ENCODE measurements around the gene FMOD.
"Not testable (repeated sequence)": the region's sequence is repeated elsewhere in the genome, so short reads cannot be mapped to it uniquely, and the experiment has no call there.

The FMOD gene

DNA sequence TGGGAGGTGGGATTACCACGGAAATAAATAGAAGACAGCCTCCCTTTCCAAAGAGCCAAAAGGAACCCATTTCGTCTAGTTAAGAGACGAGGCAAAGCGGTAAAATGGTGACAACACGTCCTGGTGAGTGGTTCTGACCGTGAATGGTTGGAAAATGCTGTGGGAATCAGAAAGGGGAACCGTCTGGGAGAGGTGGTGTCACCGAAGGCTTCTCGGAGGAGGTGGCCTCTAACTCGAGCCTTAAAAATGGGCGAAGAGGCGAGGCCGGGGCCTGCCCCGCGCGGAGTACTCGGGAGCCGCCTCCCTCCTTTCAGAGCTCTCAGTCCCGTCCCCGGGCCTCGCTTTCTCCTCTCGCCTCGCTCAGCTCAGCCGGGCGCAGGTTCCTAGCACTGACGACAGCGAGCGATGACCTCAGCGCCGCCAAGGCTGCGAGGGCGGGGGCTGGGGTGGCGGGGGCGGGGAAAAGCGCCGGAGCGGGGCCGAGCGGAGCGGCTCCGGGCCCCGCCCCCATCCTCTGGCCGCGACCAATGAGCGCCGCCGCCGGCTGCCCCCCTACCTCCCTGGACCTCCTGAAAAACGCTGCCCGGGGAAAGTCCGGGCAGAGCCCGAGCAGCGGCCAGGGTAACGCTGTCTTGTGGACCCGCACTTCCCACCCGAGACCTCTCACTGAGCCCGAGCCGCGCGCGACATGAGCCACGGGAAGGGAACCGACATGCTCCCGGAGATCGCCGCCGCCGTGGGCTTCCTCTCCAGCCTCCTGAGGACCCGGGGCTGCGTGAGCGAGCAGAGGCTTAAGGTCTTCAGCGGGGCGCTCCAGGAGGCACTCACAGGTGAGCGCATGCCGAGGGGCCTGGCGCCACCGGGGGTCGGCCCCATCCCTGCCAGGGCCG is 45.8 kb downstream of the FMOD start, which contains the start of gene BTG2:
BTG2 (plus strand) TSS at position 601 of the 890 bp plus-strand sequence; CDS start at position 689, 88 bp downstream.
- peak; percentile 89 to 90 for DNase-seq

DNA sequence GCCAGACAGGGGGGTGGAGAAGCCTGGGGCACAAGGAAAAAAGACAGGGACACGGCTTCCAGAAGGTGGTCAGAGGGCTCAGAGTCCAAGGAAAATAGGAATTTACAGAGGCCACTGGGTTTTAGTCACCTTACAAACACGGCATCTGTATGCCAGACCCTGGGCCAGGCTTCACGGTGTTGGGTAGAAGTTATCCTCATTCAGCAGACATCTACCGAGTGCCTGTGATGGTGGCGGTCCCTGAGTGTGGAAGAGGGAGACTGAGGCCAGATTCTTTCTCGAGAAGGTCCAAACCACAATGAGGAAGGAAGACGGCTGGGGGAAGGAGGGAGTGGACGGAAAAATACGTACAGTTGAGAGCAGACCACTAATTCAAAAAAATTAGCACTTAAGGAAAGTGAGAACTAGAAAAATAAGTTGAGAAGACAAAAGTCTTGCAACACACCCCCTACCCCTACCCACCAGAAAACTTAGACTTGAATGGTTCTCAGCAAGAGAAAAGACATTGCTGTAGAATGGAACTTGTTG is 46.5 kb downstream of the FMOD start:
- no peak for DNase-seq

DNA sequence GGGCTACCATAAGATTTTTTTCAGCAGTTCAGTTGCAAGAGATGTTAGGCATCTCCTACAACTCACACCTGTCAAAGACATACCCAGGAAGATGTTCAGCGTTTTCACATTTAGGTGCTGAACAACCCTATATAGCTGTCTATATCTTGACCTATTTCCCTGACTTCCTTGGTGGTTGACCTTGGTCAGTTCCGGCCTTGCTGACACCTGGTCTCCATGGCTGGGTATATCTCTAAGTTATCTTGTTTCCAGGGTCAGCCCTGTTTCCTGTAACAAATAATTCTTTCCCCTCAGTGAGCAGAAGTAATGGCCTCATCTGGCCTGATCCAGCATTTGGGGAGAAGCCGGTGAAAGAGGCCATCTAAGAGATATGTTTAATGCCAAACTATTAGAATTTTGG is 48.0 kb downstream of the FMOD start:
- DNase-seq: no peak

DNA sequence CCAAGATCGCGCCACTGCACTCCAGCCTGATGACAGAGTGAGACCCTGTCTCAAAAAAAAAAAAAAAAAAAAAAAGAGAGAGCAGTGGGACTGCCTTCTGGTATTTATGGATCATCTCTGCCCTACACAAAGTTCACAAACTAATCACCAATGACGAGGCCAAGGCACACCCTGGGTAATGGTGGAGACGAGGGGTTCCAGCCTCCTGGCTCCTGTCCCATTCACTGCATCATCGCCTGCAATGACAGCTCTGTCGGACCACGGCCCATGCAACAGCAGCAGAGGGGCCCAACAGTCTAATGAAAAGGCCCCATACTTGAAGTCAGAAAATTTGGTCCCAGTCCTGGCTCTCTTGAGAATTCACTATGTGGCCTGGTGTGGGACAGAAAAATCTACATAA is 48.5 kb downstream of the FMOD start:
- no peak for DNase-seq

DNA sequence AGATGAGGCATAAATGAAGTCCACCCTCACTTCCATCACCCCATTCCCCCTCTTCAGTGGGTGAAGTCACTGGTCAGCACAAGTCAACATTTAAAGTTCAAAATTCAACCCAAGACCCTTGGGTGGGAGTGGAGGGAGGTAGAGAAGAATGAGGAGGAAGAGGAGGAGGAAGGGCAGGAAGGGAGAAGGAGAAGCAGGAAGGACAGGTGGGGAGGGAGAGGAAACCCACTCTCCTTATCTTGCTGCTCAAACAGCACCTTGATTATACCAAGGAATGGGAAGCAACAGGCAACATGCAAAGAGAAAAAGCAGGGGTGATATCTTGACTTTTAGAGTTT is 49.6 kb downstream of the FMOD start:
- DNase-seq: no peak

DNA sequence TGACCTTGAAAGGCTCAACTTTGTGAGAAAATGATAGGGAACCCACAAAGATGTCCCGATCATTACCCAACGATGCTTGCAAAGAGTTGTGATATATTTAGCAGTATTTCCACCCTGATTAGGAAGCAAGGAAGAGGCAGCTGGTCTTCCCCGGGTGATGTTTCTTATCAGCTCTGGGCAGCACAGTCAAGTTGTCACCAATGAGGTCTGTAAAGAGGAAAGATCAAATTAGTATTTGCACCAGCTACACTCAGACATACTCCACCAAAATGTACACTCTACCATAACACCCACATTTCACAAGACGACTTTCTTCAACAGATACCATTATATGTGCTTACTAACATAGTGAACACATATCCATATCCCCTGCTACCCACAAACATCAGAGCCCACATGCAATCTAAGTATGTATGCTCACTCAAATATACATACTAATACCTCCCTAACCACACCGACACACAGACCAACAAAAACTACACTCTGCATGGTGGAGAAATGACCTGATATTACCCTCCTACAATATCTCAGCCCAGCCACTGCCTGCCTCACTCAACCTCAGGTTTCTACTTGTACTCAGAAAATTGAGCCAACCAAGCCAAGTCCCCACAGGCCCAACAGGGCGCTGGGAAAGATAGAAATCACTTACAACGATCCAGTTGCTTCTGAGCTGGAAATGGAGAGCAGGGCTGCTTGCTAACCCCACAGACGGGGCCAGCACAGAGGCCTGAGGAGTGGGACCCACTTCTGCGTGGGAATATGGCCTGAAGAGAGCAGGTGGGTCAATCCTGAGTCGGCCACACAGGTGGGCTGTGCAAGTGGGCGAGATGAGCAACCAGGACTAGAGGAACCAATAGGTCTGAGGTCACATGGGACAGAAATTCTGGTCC is 50.2 kb downstream of the FMOD start:
- DNase-seq: no peak

DNA sequence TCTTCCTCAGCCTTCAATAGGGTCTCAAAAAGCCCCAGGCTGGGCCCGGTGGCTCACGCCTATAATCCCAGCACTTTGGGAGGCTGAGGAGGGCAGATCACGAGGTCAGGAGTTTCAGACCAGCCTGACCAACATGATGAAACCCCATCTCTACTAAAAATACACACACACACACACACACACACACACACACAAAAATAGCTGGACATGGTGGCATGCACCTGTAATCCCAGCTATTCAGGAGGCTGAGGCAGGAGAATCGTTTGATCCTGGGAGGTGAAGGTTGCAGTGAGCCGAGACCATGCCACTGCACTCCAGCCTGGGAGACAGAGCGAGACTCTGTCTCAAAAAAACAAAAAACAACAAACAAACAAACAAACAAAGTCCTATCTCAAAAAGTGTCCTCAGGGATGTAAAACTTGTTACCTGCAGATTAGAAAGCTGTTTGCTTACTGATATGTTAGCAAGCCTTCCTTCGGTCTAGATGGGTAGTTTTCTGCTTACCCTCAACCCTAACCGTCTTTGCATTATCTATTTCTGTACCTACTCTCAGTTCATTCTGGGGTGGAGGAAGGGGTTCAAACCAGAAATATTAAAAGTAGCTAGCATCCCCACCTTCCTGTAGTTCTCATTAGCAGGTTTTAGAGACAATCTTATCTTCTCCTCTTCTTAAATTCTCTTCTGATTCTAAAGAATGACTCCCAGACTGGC is 51.0 kb downstream of the FMOD start:
- DNase-seq: not testable (repeated sequence)

DNA sequence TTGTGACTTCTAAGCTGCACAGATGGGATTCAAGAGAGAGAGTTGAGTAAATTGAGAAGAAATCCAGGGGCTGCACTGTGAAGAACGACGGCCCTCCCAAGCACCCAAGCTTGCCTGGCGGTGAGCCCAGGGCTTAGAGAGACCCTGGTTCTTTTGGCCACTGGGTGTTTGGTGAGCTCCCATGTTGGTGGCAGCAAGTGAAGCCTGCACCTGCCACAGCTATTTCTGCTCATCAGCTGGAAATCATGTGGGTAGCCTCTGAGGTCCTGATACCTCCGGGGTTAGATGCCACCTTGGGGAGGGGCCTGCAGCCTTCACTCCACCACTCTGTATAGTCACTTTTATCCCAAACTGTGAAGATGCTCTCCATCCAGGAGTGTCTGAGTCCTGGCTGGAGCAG is 51.8 kb downstream of the FMOD start:
- no peak for DNase-seq

DNA sequence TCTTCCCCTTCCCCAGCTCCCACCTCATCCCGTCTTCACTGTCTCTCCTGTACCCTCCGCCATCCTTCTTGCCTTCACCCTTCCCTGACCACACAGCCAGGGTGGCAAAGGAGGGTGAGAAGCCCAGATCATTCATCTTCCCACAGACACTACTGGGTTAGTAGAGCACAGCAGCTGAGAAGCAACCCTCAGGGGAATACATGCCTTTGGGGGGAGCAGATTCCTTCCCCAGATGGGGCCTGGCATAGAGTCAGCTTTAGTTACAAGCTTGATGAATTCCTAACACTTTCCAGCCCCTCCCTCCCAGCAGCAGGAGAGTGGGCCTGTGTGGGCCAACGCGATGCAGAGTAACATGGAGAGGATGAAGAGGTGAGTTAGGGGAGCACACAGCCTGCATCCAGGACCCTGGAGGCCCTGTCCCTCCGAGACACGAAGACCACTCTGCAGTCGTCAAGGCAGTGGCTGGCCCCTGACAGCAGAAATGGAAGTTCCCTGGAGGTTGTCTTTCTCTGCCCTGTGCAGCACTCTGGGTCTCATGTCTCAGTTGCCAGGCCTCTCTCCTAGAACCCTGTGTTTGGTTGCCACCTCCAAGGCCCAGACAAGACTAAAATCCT is 54.4 kb downstream of the FMOD start:
- no peak for DNase-seq

DNA sequence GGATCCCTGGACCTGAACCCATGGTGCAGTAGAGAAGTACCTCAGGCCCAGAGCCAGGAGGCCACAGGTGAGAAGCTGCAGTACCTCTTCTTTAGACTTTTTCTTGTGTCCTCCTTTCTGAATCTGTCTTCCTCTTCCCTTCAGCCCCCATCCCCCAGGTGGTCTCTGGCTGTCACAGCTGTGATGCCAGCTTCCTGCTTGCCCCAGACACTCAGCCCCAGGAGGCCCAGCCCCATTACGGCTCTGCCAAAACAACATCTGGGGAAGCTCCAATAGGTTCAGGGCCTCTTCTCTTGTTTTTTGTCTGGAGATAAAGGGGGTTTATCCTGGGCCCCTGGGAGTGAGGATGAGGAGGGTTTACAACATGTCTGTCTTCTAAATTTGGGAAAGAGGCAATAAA is 55.1 kb downstream of the FMOD start:
- DNase-seq: no peak

DNA sequence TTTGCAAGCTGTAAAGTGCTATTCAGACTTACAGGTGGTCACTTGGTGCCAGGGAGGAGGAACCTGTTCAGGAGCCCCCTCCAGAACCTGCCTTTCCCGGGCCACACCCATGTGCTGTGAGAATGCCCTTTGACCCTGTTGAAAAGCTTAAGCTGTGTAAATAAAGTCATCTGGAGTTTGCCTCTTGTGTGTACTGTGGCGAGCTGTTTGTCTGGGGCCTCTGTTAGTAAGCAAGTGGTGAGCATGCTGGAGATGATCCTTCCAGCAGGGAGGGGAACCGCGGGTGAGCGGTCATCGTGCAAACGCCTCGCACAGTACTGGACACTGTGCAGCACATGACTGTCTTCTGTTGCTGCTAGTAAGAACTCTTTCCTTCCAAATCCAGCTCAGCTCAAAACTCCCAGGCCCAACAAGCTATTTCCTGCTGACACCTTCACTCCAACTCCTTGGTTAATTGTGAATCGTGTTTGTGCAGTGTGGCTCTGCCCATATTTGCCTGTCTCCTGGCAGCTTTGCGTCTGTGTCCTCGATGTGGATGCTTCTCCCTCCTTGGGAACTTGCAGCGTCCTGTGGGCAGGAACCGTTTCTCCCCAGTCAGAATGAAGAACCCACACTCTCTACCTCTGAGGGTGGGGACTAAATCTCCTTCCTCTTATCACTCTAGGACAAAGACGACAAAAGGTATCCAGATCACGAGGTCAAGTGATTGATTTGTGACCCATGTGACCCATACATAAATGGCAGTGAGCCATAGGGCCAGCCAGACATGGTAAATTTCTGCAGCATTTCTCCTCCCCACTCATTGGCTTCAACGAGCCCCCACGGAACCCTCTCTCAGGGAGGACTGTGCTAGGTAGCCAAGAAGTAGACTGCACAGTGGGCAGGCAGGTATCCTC is 59.5 kb downstream of the FMOD start:
- DNase-seq: no peak

Measured in activated CD4-positive, alpha-beta T cell treated with anti-CD3 and anti-CD28 coated beads, Interleukin-2, amount 50 U/mL, for 4 hours (primary cell).